K562 (cell line): ENCODE data around the gene DMRT2. TPM values are rescaled to one million over a fixed set of nuclear protein-coding genes. Genes with fewer than 3 reads are reported as not detected.

Experiments
- ATAC-seq: fragments of 200-7000 bp; cut with Tn5 transposase; 3 replicates; pipeline ENCODE4 v1.9.1; 2020; ENCODE audit warnings: moderate library complexity
- BruUV-seq: library from RNA; stranded (reverse); fragments of 400-500 nt; replicated peaks from 2 replicates; lab custom pipeline; 2021; lab: Mats Ljungman, UMichigan
- CTCF ChIA-PET: fragments of 300-600 bp; formaldehyde crosslinking; extraction: SDS; loops from one replicate; lab custom pipeline; 2021; ENCODE audit warnings: low intra/inter-chr PET ratio; lab: Yijun Ruan, JAX
- POLR2A ChIA-PET: fragments of 300-600, 350-650 bp; sonication (Branson Sonifier 250); formaldehyde crosslinking; extraction: SDS; loops from one replicate; lab custom pipeline; 2021; ENCODE audit warnings: antibody characterized with exemption, inconsistent platforms; lab: Yijun Ruan, JAX
- DNase-seq, 4 experiments: peaks; one replicate each; pipeline versions ENCODE4 v3.0.0 to v3.0.0-alpha.2; 2011 to 2018; ENCODE audit warnings: low spot score in 3 of 4, mixed read lengths in 3 of 4; ENCODE audit errors: extremely low read depth in 1 of 4
- FAIRE-seq: peaks from 2 replicates; lab custom pipeline; 2011; peaks lifted over from hg19 to GRCh38; lab: Jason Lieb, UNC
- H2AFZ ChIP-seq: 2 replicates; pipeline ENCODE4 v1.6.0; 2011; ENCODE audit warnings: low read depth, low read length, control low read depth, inconsistent platforms
- H3K27ac ChIP-seq: fragments of 200-600 bp; 3 replicates; pipeline ENCODE4 v1.8.0; 2011; ENCODE audit warnings: low read depth, mild to moderate bottlenecking, control low read depth, inconsistent platforms, low read length, moderate library complexity, mixed read lengths; ENCODE audit errors: extremely low read depth
- H3K27me3 ChIP-seq, 2 experiments: fragments of 300-600 bp in 1 of 2; 2 replicates in 1 of 2; 3 replicates in 1 of 2; pipeline versions ENCODE4 v1.6.0 to v1.8.0; 2011; ENCODE audit warnings: inconsistent platforms in 2 of 2, low read length in 2 of 2, mild to moderate bottlenecking in 1 of 2, mixed read lengths in 1 of 2, moderate library complexity in 1 of 2; ENCODE audit not compliant: control insufficient read depth in 2 of 2, insufficient read depth in 2 of 2
- H3K36me3 ChIP-seq: fragments of 300-600 bp; 3 replicates; pipeline ENCODE4 v1.8.0; 2011; ENCODE audit warnings: mild to moderate bottlenecking, low read length, inconsistent platforms; ENCODE audit not compliant: control insufficient read depth, insufficient read depth
- H3K4me1 ChIP-seq, 2 experiments: fragments of 200-600 bp in 1 of 2; replicated peaks in 1 of 2; 2 replicates in 1 of 2; 3 replicates in 1 of 2; pipeline versions ENCODE4 v1.5.1 to v1.8.0; 2011; ENCODE audit warnings: inconsistent platforms in 2 of 2, low read length in 2 of 2, mild to moderate bottlenecking in 1 of 2, mixed read lengths in 1 of 2, moderate library complexity in 1 of 2; ENCODE audit not compliant: control insufficient read depth in 2 of 2, insufficient read depth in 2 of 2
- H3K4me2 ChIP-seq: 2 replicates; pipeline ENCODE4 v1.6.1; 2011; ENCODE audit warnings: low read length, control low read depth, inconsistent platforms, mixed read lengths; ENCODE audit not compliant: insufficient read depth
- H3K4me3 ChIP-seq: fragments of 200-600 bp; sonication (generic), shearing (Covaris generic); 2 replicates; pipeline ENCODE4 v1.5.1; 2016; ENCODE audit warnings: control low read depth, inconsistent platforms
- H3K79me2 ChIP-seq: fragments of 200-600 bp; 3 replicates; pipeline ENCODE4 v1.8.0; 2011; ENCODE audit warnings: low read length, inconsistent platforms; ENCODE audit not compliant: control insufficient read depth, insufficient read depth
- H3K9ac ChIP-seq, 2 experiments: 2 replicates each; pipeline versions ENCODE4 v1.6.0 to v1.6.1; 2011; ENCODE audit warnings: low read depth in 2 of 2, low read length in 2 of 2, control low read depth in 1 of 2, inconsistent platforms in 1 of 2, mild to moderate bottlenecking in 1 of 2, mixed read lengths in 1 of 2; ENCODE audit not compliant: insufficient read depth in 1 of 2
- H3K9me1 ChIP-seq: one replicate; pipeline ENCODE4 v1.6.0; 2011; ENCODE audit warnings: inconsistent platforms, mild to moderate bottlenecking, low read length, moderate library complexity; ENCODE audit not compliant: control insufficient read depth, insufficient read depth
- H3K9me3 ChIP-seq: replicated peaks from 2 replicates; pipeline ENCODE4 v1.5.1; 2011; ENCODE audit warnings: low read depth, low read length, inconsistent platforms; ENCODE audit not compliant: control insufficient read depth, insufficient read depth
- H4K20me1 ChIP-seq: replicated peaks from 2 replicates; pipeline ENCODE4 v1.6.1; 2011; ENCODE audit warnings: low read length, inconsistent platforms, mixed read lengths; ENCODE audit not compliant: control insufficient read depth, insufficient read depth
- ATF1 ChIP-seq, 2 experiments: fragments of 450-650 bp in 1 of 2; IDR thresholded peaks; 2 replicates each; pipeline ENCODE4 v1.6.1; 2016; ENCODE audit warnings: missing compliant biosample characterization in 1 of 2, missing genetic modification characterization in 1 of 2
- CC2D1A ChIP-seq: fragments of 450-650 bp; IDR thresholded peaks from 2 replicates; pipeline ENCODE4 v1.6.1; 2017; ENCODE audit warnings: mild to moderate bottlenecking
- ESRRA ChIP-seq: fragments of 450-650 bp; IDR thresholded peaks from 2 replicates; pipeline ENCODE4 v1.6.1; 2014; ENCODE audit warnings: low read depth, mild to moderate bottlenecking, moderate library complexity, borderline replicate concordance
- GABPB1 ChIP-seq: sonication (generic); formaldehyde crosslinking; IDR thresholded peaks from 2 replicates; pipeline ENCODE4 v1.8.0; 2022; ENCODE audit warnings: mild to moderate bottlenecking, missing genetic modification reagents
- MBD2 ChIP-seq: sonication (generic); IDR thresholded peaks from 2 replicates; pipeline ENCODE4 v1.6.1; 2016; ENCODE audit warnings: low read depth, borderline replicate concordance
- MIER1 ChIP-seq: fragments of 450-650 bp; IDR thresholded peaks from 2 replicates; pipeline ENCODE4 v1.6.1; 2016; ENCODE audit warnings: antibody characterized with exemption, mild to moderate bottlenecking, low read depth
- NR3C1 ChIP-seq: sonication (generic); formaldehyde crosslinking; IDR thresholded peaks from 2 replicates; pipeline ENCODE4 v1.8.1; 2022; ENCODE audit warnings: missing genetic modification reagents
- PHF8 ChIP-seq: fragments of 200-600 bp; sonication (generic); IDR thresholded peaks from 2 replicates; pipeline ENCODE4 v1.6.1; 2012; ENCODE audit warnings: mixed run types, mild to moderate bottlenecking, inconsistent platforms, low read length, moderate library complexity, borderline replicate concordance
- RNF219 ChIP-seq: fragments of 250-450 bp; sonication (Bioruptor Pico); IDR thresholded peaks from 2 replicates; pipeline ENCODE4 v1.5.0; 2022; ENCODE audit warnings: mild to moderate bottlenecking
- TAF15 ChIP-seq: fragments of 200-400 bp; formaldehyde crosslinking; IDR thresholded peaks from 2 replicates; pipeline ENCODE4 v1.6.1; 2017; ENCODE audit warnings: mild to moderate bottlenecking, low read depth, low read length, moderate library complexity
- ZNF197 ChIP-seq: fragments of 200-800 bp; sonication (Bioruptor generic); IDR thresholded peaks from 2 replicates; pipeline ENCODE4 v1.6.1; 2016; ENCODE audit warnings: low read depth, missing genetic modification characterization, missing compliant biosample characterization
- ZNF212 ChIP-seq: fragments of 450-650 bp; formaldehyde crosslinking; IDR thresholded peaks from 2 replicates; pipeline ENCODE4 v1.4.0; 2020; ENCODE audit warnings: mild to moderate bottlenecking
- ZNF263 ChIP-seq: sonication (generic); formaldehyde crosslinking; IDR thresholded peaks from 2 replicates; pipeline ENCODE4 v1.8.0; 2022; ENCODE audit warnings: mild to moderate bottlenecking, missing genetic modification reagents, borderline replicate concordance
- ZSCAN29 ChIP-seq: fragments of 450-650 bp; IDR thresholded peaks from 2 replicates; pipeline ENCODE4 v1.6.1; 2017
- WGBS: fragments of 100-300 bp; shearing (Covaris generic); methylation state at CpG from one replicate; pipeline ENCODE4 v1.1.6; 2016; ENCODE audit warnings: low coverage, mixed read lengths; ENCODE audit not compliant: insufficient coverage; ENCODE audit errors: missing lambda C conversion rate; 5-methylcytosine and 5-hydroxymethylcytosine counted together
- in situ Hi-C: fragments of 300-500 bp; cut with MboI; formaldehyde crosslinking; loops from 4 replicates; pipeline ENCODE4 v1.15.0; 2018; ENCODE audit warnings: inconsistent platforms, mixed read lengths
- intact Hi-C: fragments of 100-400 bp; cut with micrococcal nuclease; formaldehyde crosslinking; loops from 2 replicates; pipeline ENCODE4 v1.14.2; 2022
- polyA plus RNA-seq, 8 experiments: library from polyadenylated mRNA; depleted of rRNA in 4 of 8; stranded (reverse) in 5 of 8; unstranded in 3 of 8; fragments of >200 nt; fragmentation: Nextera tagmentation in 2 of 8; fragmentation: Illumina TruSeq in 1 of 8; extraction: Ambion mirVana in 2 of 8; extraction: Trizol in 1 of 8; gene quantifications; 2 replicates each; pipeline versions ENCODE4 v1.2.1 to v1.2.3, GENCODE V29; 2011 to 2014; ENCODE audit warnings: inconsistent platforms in 1 of 8, missing spikeins in 1 of 8
- total RNA-seq, 7 experiments: library from RNA; depleted of rRNA in 6 of 7; stranded (reverse); fragments of >200 nt in 6 of 7; fragmentation: Illumina TruSeq in 2 of 7; extraction: Trizol in 2 of 7; gene quantifications; 2 replicates each; pipeline versions ENCODE4 v1.2.1 to v1.2.3, GENCODE V29; 2011 to 2021; ENCODE audit warnings: low replicate concordance in 1 of 7
- TF ChIP-seq, protein P1 (sequence below): fragments of 200-800 bp; sonication (Bioruptor generic); IDR thresholded peaks from 2 replicates; pipeline ENCODE4 v1.6.1; 2017; ENCODE audit warnings: missing genetic modification characterization, missing compliant biosample characterization
- TF ChIP-seq, protein P2 (sequence below), 2 experiments: fragments of 450-650 bp; IDR thresholded peaks; 2 replicates each; pipeline ENCODE4 v1.6.1; 2016

Gene DMRT2
- total and polyA plus RNA-seq, 9 of the 15 experiments (the other 6 are each of a cell fraction or from before 2014, with no cell fraction given): not detected

- TF ChIP-seq ZNF263 (CRISPR knock-in tag) (no peak), ATF1 (CRISPR knock-in tag; IDR thresholded peaks at IDR 0.05) (no peak), ATF1 (tag; IDR thresholded peaks at IDR 0.05) (no peak), ZSCAN29 (no peak), RNF219 (CRISPR knock-in tag) (no peak), ESRRA (no peak)
These were observed 3.8 kb downstream of the DMRT2 start (continued) for GRCh38 chr9:1053986-1054425.

DNA sequence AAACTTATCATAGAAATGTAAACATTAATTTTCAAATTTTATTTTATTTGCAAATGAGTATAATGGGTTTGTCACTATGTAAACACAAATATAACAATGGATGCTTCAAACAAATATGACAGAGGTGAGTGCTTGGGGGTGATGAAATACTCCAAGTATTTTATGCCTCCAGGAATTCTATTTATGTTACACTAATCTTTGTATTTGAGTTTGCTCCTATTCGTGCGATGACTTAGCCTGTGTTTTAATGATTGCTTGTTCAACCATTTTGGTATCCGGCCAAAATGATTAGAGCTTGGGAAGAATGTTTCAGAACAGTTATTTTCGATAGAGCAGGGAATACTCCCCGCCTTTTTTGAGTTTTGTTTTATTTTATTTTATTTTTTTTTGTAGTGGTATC is 5.0 kb downstream of the DMRT2 start:
- ChIA-PET CTCF (no interaction called here), POLR2A (no interaction called here)
- Histone ChIP-seq H3K27ac (no peak overlapping the region), H2AFZ (no peak overlapping the region), H4K20me1 (no peaks in the 10 kb centered on the region), H3K4me1 (no peaks in the 10 kb centered on the region; a peak in 1 of 5 replicates), H3K9me3 (no peaks in the 10 kb centered on the region), H3K4me3 (no peak overlapping the region), H3K36me3 (no peaks in the 10 kb centered on the region), H3K9me1 (no peaks in the 10 kb centered on the region), H3K4me2 (no peak overlapping the region), H3K27me3 (peaks cover 0 to 20% of the 10 kb centered on the region in 2 experiments; a peak in 2 of 5 replicates), H3K9ac (no peak overlapping the region), H3K79me2 (no peaks in the 10 kb centered on the region)
- intact Hi-C loops (no loop called here), in situ Hi-C loops (no loop called here)
- ATAC-seq: no peak
- 0% methylated on average over 3 of the region's 5 CpGs for WGBS
- FAIRE-seq: no peak
- BruUV-seq: no TSS peak
- DNase-seq: no peak
- no peak for TF ChIP-seq NR3C1 (CRISPR knock-in tag)
- TF ChIP-seq ZNF197: no peak
- no peak for TF ChIP-seq CC2D1A
- no peak for TF ChIP-seq MIER1
- TF ChIP-seq, protein P1, sequence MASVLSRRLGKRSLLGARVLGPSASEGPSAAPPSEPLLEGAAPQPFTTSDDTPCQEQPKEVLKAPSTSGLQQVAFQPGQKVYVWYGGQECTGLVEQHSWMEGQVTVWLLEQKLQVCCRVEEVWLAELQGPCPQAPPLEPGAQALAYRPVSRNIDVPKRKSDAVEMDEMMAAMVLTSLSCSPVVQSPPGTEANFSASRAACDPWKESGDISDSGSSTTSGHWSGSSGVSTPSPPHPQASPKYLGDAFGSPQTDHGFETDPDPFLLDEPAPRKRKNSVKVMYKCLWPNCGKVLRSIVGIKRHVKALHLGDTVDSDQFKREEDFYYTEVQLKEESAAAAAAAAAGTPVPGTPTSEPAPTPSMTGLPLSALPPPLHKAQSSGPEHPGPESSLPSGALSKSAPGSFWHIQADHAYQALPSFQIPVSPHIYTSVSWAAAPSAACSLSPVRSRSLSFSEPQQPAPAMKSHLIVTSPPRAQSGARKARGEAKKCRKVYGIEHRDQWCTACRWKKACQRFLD (CRISPR knock-in tag): no peak
- no peak for TF ChIP-seq MBD2
- TF ChIP-seq, protein P2, sequence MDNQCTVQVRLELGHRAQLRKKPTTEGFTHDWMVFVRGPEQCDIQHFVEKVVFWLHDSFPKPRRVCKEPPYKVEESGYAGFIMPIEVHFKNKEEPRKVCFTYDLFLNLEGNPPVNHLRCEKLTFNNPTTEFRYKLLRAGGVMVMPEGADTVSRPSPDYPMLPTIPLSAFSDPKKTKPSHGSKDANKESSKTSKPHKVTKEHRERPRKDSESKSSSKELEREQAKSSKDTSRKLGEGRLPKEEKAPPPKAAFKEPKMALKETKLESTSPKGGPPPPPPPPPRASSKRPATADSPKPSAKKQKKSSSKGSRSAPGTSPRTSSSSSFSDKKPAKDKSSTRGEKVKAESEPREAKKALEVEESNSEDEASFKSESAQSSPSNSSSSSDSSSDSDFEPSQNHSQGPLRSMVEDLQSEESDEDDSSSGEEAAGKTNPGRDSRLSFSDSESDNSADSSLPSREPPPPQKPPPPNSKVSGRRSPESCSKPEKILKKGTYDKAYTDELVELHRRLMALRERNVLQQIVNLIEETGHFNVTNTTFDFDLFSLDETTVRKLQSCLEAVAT (IDR thresholded peaks at IDR 0.05): no peak
- TF ChIP-seq TAF15: no peak
- TF ChIP-seq PHF8: no peak
- no peak for TF ChIP-seq ZNF212 (CRISPR knock-in tag)
- no peak for TF ChIP-seq GABPB1 (CRISPR knock-in tag)
